Astrocyte (in vitro differentiated cells and primary cell): ENCODE results near the gene SENP1. TPM values are rescaled to one million over a fixed set of nuclear protein-coding genes. Genes with fewer than 3 reads are reported as not detected.

ENCODE experiments used
- DNase-seq: peaks from one replicate; pipeline ENCODE4 v3.0.0-alpha.2; 2010; ENCODE audit warnings: low read depth
- FAIRE-seq: peaks from 2 replicates; lab custom pipeline; 2011; peaks lifted over from hg19 to GRCh38; lab: Jason Lieb, UNC
- H2AFZ ChIP-seq: 2 replicates; pipeline ENCODE4 v1.6.0; 2012; ENCODE audit warnings: low read depth, low read length, inconsistent platforms
- H3K27ac ChIP-seq: 2 replicates; pipeline ENCODE4 v1.5.1; 2011; ENCODE audit warnings: low read depth, low read length, inconsistent platforms
- H3K27me3 ChIP-seq: 2 replicates; pipeline ENCODE4 v1.6.0; 2011; ENCODE audit warnings: low read length, inconsistent platforms; ENCODE audit not compliant: insufficient read depth
- H3K36me3 ChIP-seq: 2 replicates; pipeline ENCODE4 v1.5.1; 2011; ENCODE audit warnings: low read length, inconsistent platforms; ENCODE audit not compliant: insufficient read depth
- H3K4me1 ChIP-seq: 2 replicates; pipeline ENCODE4 v1.5.1; 2011; ENCODE audit warnings: low read length, inconsistent platforms; ENCODE audit not compliant: insufficient read depth
- H3K4me2 ChIP-seq: 2 replicates; pipeline ENCODE4 v1.6.0; 2012; ENCODE audit warnings: low read length, inconsistent platforms
- H3K4me3 ChIP-seq: 2 replicates; pipeline ENCODE4 v1.5.1; 2011; ENCODE audit warnings: low read depth, mild to moderate bottlenecking, low read length, inconsistent platforms; ENCODE audit not compliant: insufficient read depth
- H3K79me2 ChIP-seq: 2 replicates; pipeline ENCODE4 v1.6.0; 2012; ENCODE audit warnings: mild to moderate bottlenecking, low read length, inconsistent platforms; ENCODE audit not compliant: insufficient read depth
- H3K9ac ChIP-seq: 2 replicates; pipeline ENCODE4 v1.6.0; 2012; ENCODE audit warnings: mild to moderate bottlenecking, low read length, inconsistent platforms
- H3K9me3 ChIP-seq: 2 replicates; pipeline ENCODE4 v1.5.1; 2012; ENCODE audit warnings: low read depth, mild to moderate bottlenecking, low read length, inconsistent platforms; ENCODE audit not compliant: insufficient read depth
- H4K20me1 ChIP-seq: 2 replicates; pipeline ENCODE4 v1.6.0; 2012; ENCODE audit warnings: low read length, inconsistent platforms; ENCODE audit not compliant: insufficient read depth
- H3K27ac Mint-ChIP-seq: one replicate; pipeline ENCODE4 v1.8.0; 2021; ENCODE audit warnings: mild to moderate bottlenecking, mixed read lengths; ENCODE audit not compliant: unreplicated experiment
- H3K27me3 Mint-ChIP-seq: one replicate; pipeline ENCODE4 v1.8.0; 2021; ENCODE audit warnings: low read depth, mixed read lengths; ENCODE audit not compliant: unreplicated experiment
- H3K36me3 Mint-ChIP-seq: one replicate; pipeline ENCODE4 v1.8.0; 2021; ENCODE audit warnings: low read depth, mixed read lengths; ENCODE audit not compliant: unreplicated experiment
- H3K4me1 Mint-ChIP-seq: one replicate; pipeline ENCODE4 v1.8.0; 2021; ENCODE audit warnings: low read depth, mixed read lengths; ENCODE audit not compliant: unreplicated experiment
- H3K4me3 Mint-ChIP-seq: one replicate; pipeline ENCODE4 v1.8.0; 2021; ENCODE audit warnings: mild to moderate bottlenecking, moderate library complexity, mixed read lengths; ENCODE audit not compliant: unreplicated experiment
- H3K9me3 Mint-ChIP-seq: one replicate; pipeline ENCODE4 v1.8.0; 2021; ENCODE audit warnings: mild to moderate bottlenecking, mixed read lengths; ENCODE audit not compliant: unreplicated experiment
- CTCF ChIP-seq: IDR thresholded peaks from 2 replicates; pipeline ENCODE4 v1.5.1; 2011; ENCODE audit warnings: low read depth, mild to moderate bottlenecking, inconsistent platforms, low read length, moderate library complexity; ENCODE audit not compliant: insufficient read depth
- EZH2 ChIP-seq: IDR thresholded peaks from 2 replicates; pipeline ENCODE4 v1.6.1; 2012; ENCODE audit warnings: mild to moderate bottlenecking, low read length, inconsistent platforms; ENCODE audit not compliant: insufficient read depth
- total RNA-seq: library from RNA; stranded (reverse); gene quantifications from 2 replicates; pipeline ENCODE4 v1.2.1, GENCODE V29; 2021

Gene SENP1
- total RNA-seq, 1 donor from 2014 or later = 13.6 TPM

DNA sequence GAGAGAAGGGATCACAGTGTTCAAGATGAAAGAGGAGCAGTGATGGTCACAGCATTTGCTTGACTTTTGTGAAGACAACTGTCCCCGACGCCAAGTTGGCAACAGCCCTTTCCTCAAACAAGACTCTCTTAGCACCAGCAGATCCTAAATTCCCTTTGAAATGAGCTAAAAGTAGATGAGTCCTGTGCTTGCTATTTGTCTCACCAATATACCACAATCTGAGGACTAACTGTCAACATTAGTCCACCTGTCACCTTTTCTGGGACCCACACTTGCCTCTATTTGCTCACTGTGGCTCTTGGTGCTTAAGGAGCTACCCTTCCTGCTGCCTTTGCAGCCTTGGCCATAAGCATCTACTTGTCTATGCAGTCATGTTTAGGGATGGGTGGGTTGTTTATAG lies 54.2 kb downstream of the SENP1 start:
- H3K27ac Mint-ChIP-seq = no peak overlapping the region
- FAIRE-seq = no peak
- no peak overlapping the region for H3K4me3 ChIP-seq
- no peak for TF ChIP-seq CTCF
- no peak for TF ChIP-seq EZH2
- no peak for DNase-seq
- H3K9me3 Mint-ChIP-seq = no peaks in the 10 kb centered on the region
- H3K4me3 Mint-ChIP-seq = no peak overlapping the region
- H3K36me3 ChIP-seq = peaks cover 8% of the 10 kb centered on the region
- H2AFZ ChIP-seq = no peak overlapping the region
- H3K4me1 Mint-ChIP-seq = no peaks in the 10 kb centered on the region
- H3K79me2 ChIP-seq = no peaks in the 10 kb centered on the region
- H4K20me1 ChIP-seq = no peaks in the 10 kb centered on the region
- no peaks in the 10 kb centered on the region for H3K4me1 ChIP-seq
- no peak overlapping the region for H3K4me2 ChIP-seq
- H3K27me3 Mint-ChIP-seq = no peaks in the 10 kb centered on the region
- H3K27ac ChIP-seq = no peak overlapping the region
- H3K9me3 ChIP-seq = no peaks in the 10 kb centered on the region
- H3K27me3 ChIP-seq = no peaks in the 10 kb centered on the region
- H3K9ac ChIP-seq = no peak overlapping the region
- peaks cover 6% of the 10 kb centered on the region for H3K36me3 Mint-ChIP-seq

DNA sequence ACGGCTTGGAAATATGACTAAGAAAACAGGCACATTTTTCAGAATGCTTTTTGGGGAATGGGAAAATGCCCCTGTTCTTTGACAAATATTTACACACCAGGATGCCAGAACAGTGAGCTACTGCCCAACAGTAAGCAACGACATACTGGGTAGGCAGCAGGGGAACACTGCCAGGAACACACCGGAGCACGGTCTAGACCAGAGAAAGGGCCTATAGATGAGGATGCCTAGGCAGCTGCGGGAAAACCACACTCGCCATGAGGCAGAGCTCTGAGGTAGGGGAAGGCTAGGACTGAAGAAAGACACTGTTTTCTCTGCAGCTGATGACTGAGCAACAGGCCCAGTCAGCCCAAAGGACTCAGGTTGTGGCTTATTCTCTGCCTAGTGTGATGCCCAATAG lies 55.7 kb downstream of the SENP1 start:
- Histone ChIP-seq H3K4me2 (no peak overlapping the region), H3K9ac (no peak overlapping the region), H3K9me3 (no peaks in the 10 kb centered on the region), H3K4me1 (no peaks in the 10 kb centered on the region), H4K20me1 (no peaks in the 10 kb centered on the region), H3K27ac (no peak overlapping the region), H3K79me2 (no peaks in the 10 kb centered on the region), H3K27me3 (no peaks in the 10 kb centered on the region), H3K4me3 (no peak overlapping the region), H3K36me3 (peaks cover 13% of the 10 kb centered on the region), H2AFZ (no peak overlapping the region)
- FAIRE-seq = no peak
- DNase-seq = no peak
- Mint-ChIP-seq H3K9me3 (no peaks in the 10 kb centered on the region), H3K4me3 (no peak overlapping the region), H3K4me1 (no peaks in the 10 kb centered on the region), H3K27me3 (no peaks in the 10 kb centered on the region), H3K36me3 (peaks cover 11% of the 10 kb centered on the region), H3K27ac (no peak overlapping the region)
- TF ChIP-seq CTCF (no peak), EZH2 (no peak)

DNA sequence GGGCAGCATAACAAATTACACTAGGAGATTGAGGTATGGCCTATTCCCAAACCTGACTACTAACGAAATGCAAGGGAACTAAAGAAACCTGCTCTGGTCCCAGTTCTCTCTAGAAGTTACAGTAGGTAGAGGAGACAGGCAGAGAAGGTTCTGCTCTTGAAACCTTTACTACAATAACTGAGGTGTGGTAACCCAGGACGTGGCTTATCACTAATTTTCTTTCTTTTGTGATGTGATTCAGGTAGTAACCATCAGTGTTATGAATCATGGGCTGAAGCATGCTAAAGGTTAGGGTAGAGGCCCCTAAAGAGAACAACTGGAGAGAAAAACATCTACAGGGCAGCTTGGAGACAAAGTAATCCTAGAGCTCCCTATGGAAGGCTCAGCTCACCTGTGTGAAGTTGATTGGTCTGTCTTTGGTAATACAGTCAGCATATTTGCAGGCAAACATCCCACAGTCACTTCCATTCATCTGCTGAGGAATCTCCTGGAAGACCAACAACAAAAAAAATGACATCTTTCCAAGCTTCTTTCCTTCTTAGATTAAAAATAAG lies 59.8 kb downstream of the SENP1 start:
- Histone ChIP-seq H4K20me1 (no peaks in the 10 kb centered on the region), H3K9ac (no peak overlapping the region), H3K4me1 (no peaks in the 10 kb centered on the region), H3K9me3 (no peaks in the 10 kb centered on the region), H3K79me2 (no peaks in the 10 kb centered on the region), H3K27ac (no peak overlapping the region), H3K27me3 (no peaks in the 10 kb centered on the region), H3K36me3 (peaks cover 23% of the 10 kb centered on the region), H3K4me3 (no peak overlapping the region), H2AFZ (no peak overlapping the region), H3K4me2 (no peak overlapping the region)
- DNase-seq = no peak
- TF ChIP-seq EZH2 = no peak
- TF ChIP-seq CTCF = no peak
- Mint-ChIP-seq H3K4me3 (no peak overlapping the region), H3K36me3 (peaks cover 9% of the 10 kb centered on the region), H3K27me3 (no peaks in the 10 kb centered on the region), H3K9me3 (no peaks in the 10 kb centered on the region), H3K27ac (no peak overlapping the region), H3K4me1 (no peaks in the 10 kb centered on the region)
- FAIRE-seq = no peak
